Measurements from ENCODE around the gene EBF3. TPM values are rescaled to one million over a fixed set of nuclear protein-coding genes. Genes with fewer than 3 reads are reported as not detected.

The EBF3 gene
- total RNA-seq, 1 experiment from 2014 or later = 0.12 TPM

- no peaks in the 10 kb centered on the region for H3K9me3 ChIP-seq (ENCODE audit: control insufficient read depth in 1 of 2, insufficient read depth in 1 of 2, low read depth in 1 of 2, low read length in 2 of 2)
- H3K4me3 ChIP-seq (replicated peaks in 1 of 2; ENCODE audit: low read depth in 1 of 2, low read length in 2 of 2) = no peak overlapping the region
- no peak overlapping the region for H3K4me2 ChIP-seq (ENCODE audit: low read length)
- no peak overlapping the region for H2AFZ ChIP-seq (ENCODE audit: low read depth, low read length, poor library complexity, severe bottlenecking)
- no peaks in the 10 kb centered on the region for H3K79me2 ChIP-seq (ENCODE audit: insufficient read depth, low read length)
- H3K27ac ChIP-seq (ENCODE audit: low read depth, low read length) = no peak overlapping the region
- no TSS peak for BruUV-seq (replicated peaks)
- no peak overlapping the region for H3K9ac ChIP-seq (ENCODE audit: low read length)
- ChIA-PET POLR2A (no interaction called here), RAD21 (ENCODE audit: low non-redundant PET in 1 of 2, low total read pairs in 2 of 2, uncharacterized antibody in 2 of 2, unreplicated experiment in 2 of 2) (no interaction called here), CTCF (no interaction called here)
- no peaks in the 10 kb centered on the region for H4K20me1 ChIP-seq (ENCODE audit: insufficient read depth)
- intact Hi-C loops (cut with micrococcal nuclease) = no loop called here
- no peaks in the 10 kb centered on the region for H3K27me3 ChIP-seq (ENCODE audit: insufficient read depth, low read length)
- no peaks in the 10 kb centered on the region for H3K9me2 ChIP-seq (ENCODE audit: insufficient read depth)
- H3K36me3 ChIP-seq (ENCODE audit: control insufficient read depth in 1 of 2, insufficient read depth in 2 of 2, low read length in 2 of 2) = no peaks in the 10 kb centered on the region
- no peak for TF ChIP-seq SRF (IDR thresholded peaks at IDR 0.05; ENCODE audit: low read depth)
- no peak for TF ChIP-seq POLR2AphosphoS5 (IDR thresholded peaks at IDR 0.05; ENCODE audit: low read depth, low read length)
- no peak for TF ChIP-seq REST (IDR thresholded peaks at IDR 0.05; ENCODE audit: low read depth)
- TF ChIP-seq ZBTB33 (IDR thresholded peaks at IDR 0.05; ENCODE audit: extremely low read depth, insufficient replicate concordance, low read length) = no peak
- TF ChIP-seq CTCF (IDR thresholded peaks at IDR 0.05 in 2 of 3, conservative IDR thresholded peaks at IDR 0.05 in 1 of 3; ENCODE audit: borderline replicate concordance in 1 of 3, insufficient read depth in 1 of 3, low read depth in 2 of 3, low read length in 2 of 3) = no peak
- TF ChIP-seq JUND (IDR thresholded peaks at IDR 0.05) = no peak
- TF ChIP-seq POLR2A (IDR thresholded peaks at IDR 0.05; ENCODE audit: borderline replicate concordance, extremely low read depth, insufficient read depth, insufficient read length) = no peak
- no peak for TF ChIP-seq EZH2phosphoT487 (IDR thresholded peaks at IDR 0.05; ENCODE audit: borderline replicate concordance)
- TF ChIP-seq FOSL1 (IDR thresholded peaks at IDR 0.05; ENCODE audit: low read depth) = no peak
- no peak for TF ChIP-seq SP1 (IDR thresholded peaks at IDR 0.05; ENCODE audit: low read depth)
- no peak for TF ChIP-seq RAD21 (IDR thresholded peaks at IDR 0.05; ENCODE audit: low read depth)
- TF ChIP-seq TCF7L2 (IDR thresholded peaks at IDR 0.05; ENCODE audit: borderline replicate concordance, extremely low read depth, insufficient read depth, insufficient read length) = no peak
- TF ChIP-seq ZFX (IDR thresholded peaks at IDR 0.05) = no peak
- TF ChIP-seq ATF3 (IDR thresholded peaks at IDR 0.05) = no peak
- H3K4me1 ChIP-seq (ENCODE audit: control insufficient read depth in 1 of 2, insufficient read depth in 2 of 2, low read length in 2 of 2) = no peaks in the 10 kb centered on the region
- DNase-seq (ENCODE audit: low read depth, low spot score) (no peak), ATAC-seq (no peak)
These were observed 51.7 kb downstream of the EBF3 start for GRCh38 chr10:129912166-129912917.

All from HCT116 (cell line).